ENCODE data around the gene THAP12.
A peak's percentile ranks its signal among the peaks of the same experiment; 100 is the strongest.
"Not testable (repeated sequence)": the region's sequence is repeated elsewhere in the genome, so short reads cannot be mapped to it uniquely, and the experiment has no call there.

THAP12 gene

GRCh38 chr11:76323804-76324203 lies 57.1 kb downstream of the THAP12 start:
- DNase-seq, result no peak

DNA sequence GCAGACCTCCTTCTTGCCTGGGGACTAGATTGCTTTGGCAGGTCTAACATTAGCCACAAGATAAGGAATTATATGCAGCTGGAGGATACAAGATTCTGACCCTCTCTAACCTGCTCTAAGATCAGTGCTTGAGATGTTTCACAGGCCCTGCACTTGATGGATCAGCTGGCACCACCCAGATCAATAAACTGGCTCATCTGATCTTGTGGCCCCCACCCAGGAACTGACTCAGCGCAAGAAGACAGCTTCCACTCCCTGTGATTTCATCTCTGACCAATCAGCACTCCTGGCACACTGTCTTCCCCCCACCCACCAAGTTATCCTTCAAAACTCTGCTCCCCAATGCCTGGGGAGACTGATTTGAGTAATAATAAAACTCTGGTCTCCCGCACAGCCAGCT lies 57.6 kb downstream of the THAP12 start:
- not testable (repeated sequence) for DNase-seq

- DNase-seq, result no peak
Measured at GRCh38 chr11:76322942-76323341, 58.0 kb downstream of the THAP12 start.

DNA sequence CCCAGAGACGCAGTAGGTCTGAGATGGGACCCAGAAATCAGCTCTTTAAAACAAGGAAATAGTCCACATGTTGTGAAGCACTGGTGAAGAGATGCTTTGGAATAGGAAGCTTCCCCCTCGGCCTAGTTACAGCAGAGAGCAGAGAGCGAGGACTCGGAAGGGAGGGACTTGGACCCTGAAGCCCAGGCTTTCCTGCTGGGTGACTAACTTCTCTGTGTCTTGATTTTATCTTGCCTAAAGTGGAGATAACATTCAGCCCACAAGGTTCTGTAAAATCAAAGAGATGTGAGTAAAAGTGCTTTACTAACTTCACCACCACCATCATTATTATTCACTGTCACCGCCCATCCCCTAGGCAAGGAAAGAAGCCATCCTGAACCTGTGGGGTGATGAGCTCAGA lies 58.4 kb downstream of the THAP12 start:
- no peak for DNase-seq

GRCh38 chr11:76321820-76322524 lies 59.0 kb downstream of the THAP12 start:
- DNase-seq, result no peak

- no peak for DNase-seq
Measured at GRCh38 chr11:76321340-76321739, 59.6 kb downstream of the THAP12 start.

DNA sequence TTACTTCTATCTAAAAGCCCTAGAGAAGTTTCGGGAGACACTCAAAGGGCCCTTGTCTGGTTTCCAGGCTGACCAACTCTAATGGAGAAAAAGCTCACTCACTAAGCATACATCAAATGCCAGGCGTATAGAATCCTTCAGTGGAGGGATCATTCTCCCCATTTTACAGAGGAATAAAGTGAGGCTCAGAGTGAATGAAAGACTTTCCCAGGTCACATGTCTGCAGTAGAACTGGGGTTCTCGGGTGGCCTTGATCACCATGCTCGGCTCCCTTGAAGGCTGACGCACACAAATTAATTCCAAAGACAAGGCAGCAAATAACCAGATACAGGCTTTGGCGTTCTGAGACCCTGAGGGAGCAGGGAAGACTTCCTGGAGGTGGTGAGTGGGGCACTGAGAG lies 60.0 kb downstream of the THAP12 start:
- no peak for DNase-seq

DNA sequence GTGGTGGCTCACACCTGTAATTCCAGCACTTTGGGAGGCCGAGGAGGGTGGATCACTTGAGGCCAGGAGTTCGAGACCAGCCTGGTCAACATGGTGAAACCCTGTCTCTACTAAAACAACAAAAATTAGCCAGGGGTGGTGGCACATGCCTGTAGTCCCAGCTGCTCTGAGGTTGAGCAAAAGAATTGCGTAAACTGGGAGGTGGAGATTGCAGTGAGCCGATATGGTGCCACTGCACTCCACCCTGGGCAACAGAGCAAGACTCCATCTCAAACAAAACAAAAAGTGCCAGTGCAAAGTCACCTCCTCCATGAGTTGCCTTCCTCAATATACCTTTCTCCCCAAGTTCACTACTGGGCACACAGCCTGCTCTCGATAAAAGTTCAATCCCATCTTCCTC lies 61.1 kb downstream of the THAP12 start:
- peak in 1 of 2 experiments; percentile 6 for DNase-seq

GRCh38 chr11:76318744-76319384 lies 62.1 kb downstream of the THAP12 start:
- DNase-seq, result peak; percentile 58

DNA sequence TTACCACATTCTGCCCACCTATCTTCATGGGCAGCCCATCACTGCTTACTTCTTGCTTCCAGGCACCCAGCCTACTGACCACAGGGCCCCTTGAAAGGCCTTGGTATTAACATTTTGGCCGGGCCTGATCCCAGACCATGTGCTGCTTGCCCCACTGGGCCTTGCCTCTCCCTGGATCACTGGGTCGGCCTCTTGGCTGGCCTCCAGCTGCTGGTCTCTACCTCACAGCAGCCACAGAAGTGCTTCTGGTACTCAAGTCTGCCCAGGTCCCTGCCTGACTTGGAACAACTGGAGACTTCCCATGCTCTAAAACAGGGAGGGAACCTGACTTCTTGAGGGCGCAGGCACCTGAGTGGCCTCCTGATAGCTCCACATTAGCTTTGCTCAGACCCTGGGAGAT lies 63.6 kb downstream of the THAP12 start:
- DNase-seq, result no peak

- no peak for DNase-seq
Measured at GRCh38 chr11:76316726-76317125, 64.2 kb downstream of the THAP12 start.

GRCh38 chr11:76315182-76315853 lies 65.6 kb downstream of the THAP12 start:
- no peak for DNase-seq

GRCh38 chr11:76314741-76315090 lies 66.2 kb downstream of the THAP12 start:
- DNase-seq, result no peak

DNA sequence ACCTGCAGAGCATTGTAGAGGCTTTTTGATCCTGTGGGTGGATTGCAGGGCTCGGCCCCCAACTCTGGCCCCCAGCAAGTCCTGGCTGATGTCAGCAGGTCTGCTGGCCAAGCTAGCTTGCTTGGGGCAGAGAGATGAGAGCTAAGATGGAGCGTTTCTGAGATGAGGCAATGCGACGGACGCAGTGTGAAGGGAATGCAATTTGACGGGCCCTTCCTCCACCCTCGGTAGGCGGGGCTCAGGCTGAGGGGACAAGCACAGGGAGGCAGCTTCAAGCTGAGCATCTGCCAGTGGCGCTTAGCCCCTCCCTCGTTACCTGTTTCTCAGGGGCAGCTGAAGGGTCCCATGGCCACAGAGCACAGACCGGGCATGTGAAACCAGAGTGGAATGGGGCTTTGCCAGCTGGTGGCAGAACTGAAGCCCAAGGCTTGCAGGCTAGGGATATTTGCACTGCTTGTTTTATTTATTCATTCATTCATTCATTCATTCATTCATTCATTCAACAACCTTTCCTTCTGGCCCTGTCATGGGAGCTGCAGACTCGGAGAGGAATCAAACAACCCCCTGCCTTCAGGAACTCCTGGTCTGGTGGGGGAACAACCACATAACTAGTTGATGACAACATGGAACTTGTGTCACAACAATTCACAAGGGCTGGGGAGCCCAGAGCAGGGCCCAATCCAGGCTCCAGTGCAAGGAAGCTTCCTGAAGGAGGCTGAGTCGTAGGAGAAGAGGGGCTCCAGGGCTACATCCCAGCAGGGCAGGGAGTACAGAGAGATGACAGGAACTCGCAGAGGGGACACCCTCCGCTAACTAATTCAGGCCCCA lies 66.8 kb downstream of the THAP12 start:
- no peak for DNase-seq

DNA sequence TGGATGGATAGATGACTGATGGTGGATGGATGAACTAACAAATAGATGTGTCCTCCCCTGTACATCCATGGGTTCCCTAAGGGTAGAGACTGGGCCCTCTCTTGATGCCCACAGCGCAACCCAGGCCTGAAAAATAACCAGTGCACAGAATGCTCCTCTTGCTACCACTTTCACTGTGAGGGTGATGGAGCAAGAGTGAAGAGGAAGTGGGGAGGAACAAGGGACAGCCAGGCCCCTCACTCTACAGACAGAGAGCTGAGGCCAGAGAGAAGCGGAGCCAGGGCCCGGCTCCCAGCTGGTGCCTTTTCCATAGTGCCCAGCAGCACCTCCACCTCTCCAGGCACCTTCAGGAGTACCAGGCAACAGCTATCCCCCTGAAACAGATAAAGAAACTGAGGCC lies 67.7 kb downstream of the THAP12 start:
- no peak for DNase-seq

DNA sequence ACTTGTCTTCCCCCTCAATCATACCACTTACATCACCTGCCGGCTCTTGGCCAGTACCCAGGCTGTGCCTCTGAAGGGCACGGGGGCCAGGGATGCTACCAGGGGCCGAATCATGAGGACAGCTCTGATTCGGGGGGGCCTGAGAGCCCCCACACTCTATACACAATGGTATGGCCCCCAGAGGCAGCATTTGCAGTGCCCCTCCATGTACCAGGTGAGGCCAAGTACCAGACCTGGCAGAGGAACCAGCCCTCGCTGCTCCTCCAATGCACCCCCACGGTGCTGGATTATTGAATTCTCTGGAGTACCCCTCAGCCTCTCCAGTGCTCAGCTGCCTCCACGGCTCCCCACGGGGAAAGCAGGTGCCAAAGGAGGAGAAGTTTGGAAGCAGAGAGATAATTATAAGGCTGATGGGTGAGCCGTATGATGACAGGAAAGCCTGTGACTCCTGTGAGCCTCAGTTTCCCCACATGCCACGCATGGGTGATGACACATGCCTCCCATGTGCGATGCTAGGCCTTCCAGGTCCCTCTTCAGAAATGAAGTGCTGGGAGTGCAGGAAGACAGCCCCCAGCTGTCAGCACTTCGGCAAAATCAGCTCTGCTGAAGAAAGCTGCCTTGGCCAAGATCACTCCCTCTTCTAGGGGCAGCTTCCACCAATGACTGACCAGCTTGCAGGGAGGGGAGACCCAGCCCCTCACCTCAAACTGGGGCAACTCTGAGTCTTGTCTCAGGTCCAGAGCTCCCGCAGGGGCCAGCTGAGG lies 69.9 kb downstream of the THAP12 start:
- no peak for DNase-seq

DNA sequence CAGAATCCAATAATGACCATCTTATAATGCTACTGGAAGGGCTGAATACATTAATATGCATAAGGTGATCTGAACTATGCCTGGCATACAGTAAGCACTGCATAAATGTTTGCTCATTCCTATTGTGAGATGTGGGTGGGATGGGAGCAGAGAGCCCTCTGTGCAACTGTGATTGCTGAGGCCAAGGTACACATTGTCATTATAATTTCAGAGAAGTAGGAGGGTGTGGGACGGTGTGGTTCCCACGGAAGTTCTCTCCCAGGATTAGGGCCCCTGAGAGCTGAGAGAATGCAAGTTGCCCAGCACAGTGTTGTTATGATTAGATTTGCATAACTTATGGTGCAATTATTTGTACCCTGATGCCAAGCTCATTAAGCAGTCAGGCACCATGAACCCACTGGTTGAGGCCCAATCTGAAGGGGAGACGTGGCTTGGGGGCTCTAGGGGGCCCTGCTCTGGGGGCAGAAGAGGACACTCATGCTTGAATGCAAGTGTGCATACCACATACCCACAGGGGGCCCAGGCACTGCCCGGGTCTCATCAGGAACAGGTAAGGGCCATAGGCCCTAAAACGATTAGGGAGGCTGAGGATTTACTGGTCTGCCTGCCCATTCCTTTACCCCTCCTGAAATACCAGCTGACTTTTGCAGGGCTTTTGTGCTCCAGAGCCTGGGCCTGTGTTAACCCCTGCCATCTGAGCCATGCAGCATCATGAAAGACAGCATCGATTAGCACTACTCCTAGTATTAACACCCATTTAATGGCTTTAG lies 72.8 kb downstream of the THAP12 start:
- DNase-seq, result no peak

GRCh38 chr11:76307396-76307795 lies 73.5 kb downstream of the THAP12 start:
- DNase-seq, result no peak

DNA sequence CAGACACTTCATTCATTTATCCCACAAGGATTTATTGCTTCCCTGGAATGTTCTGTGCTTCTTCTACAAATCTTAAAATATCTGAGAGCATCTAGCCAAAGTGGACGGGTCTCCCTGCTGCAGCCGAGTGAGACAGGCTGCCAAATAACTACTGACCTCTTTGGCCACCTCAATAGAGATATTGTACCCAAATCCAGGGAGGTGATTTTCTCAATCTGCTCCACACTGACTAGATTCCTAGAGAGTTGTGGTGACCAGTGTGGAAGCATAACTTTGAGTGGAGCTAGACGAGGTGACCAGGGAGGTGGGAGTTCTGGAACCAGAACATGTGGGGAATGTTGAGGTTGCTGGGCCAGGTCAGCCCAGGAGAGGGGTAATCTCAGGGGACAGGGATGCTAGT lies 77.5 kb downstream of the THAP12 start:
- DNase-seq, result no peak

DNA sequence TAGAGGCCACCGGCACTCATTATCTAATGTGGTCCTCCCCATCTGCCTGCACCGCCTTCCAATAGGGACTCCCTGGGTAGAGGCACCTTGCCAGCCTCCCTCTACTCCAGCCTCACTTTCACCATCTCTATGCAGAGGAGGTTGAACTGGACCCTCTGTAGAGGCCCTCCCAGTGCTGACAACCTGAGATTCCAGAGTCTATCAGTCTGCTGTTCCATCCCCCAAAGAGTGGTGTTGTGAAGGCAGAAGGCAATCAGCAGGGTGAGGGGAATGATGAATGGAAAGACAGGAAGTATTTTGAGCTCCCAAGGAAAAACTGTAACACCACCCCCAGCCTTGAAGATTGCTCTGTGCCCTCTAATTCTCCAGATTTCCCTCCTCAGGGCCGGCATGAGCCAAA lies 77.9 kb downstream of the THAP12 start:
- no peak for DNase-seq

Data from AML-193 (cell line).